ENCODE measurements around the gene ZNHIT2. TPM values are rescaled to one million over a fixed set of nuclear protein-coding genes. Genes with fewer than 3 reads are reported as not detected.

ZNHIT2 gene
- total and polyA plus RNA-seq, 10 of the 15 experiments (the other 5 are each of a cell fraction or from before 2014, with no cell fraction given): 0.24 to 20.4 (median 15.5) TPM; not detected in 1

DNA sequence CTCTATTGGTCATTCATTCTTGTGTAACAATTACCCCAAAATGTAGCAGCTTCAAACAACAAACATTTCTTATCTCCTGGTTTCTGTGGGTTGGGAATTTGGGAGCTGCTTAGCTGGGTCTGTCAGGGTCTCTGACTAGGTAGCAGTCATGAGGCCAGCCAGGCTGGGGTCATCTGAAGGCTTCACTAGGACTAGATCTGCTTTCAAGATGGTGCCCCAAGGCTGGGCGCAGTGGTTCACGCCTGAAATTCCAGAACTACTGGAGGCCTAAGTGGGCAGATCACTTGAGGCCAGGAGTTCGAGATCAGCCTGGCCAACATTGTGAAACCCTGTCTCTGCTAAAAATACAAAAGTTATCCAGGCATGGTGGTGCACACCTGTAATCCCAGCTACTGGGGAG is 39.4 kb upstream of the ZNHIT2 start:
- no peak overlapping the region for H2AFZ ChIP-seq (ENCODE audit: control insufficient read depth, low read depth, low read length)
- intact Hi-C loops (cut with micrococcal nuclease; ENCODE audit: unreplicated experiment) (no loop called here), in situ Hi-C loops (cut with MboI) (no loop called here)
- CTCF ChIA-PET: interaction anchor here (1.1 kb wide), 1 partner anchor 9 kb away, joined by 4 read pairs; no protein-coding TSS in a partner anchor
- no peak for TF ChIP-seq CHD4 (IDR thresholded peaks at IDR 0.05)
- TF ChIP-seq SPI1 (IDR thresholded peaks at IDR 0.05; ENCODE audit: borderline replicate concordance, insufficient read depth, low read depth, low read length): no peak
- TF ChIP-seq TAF1 (IDR thresholded peaks at IDR 0.05; ENCODE audit: borderline replicate concordance, low read depth, low read length): no peak
- TF ChIP-seq, protein P1, sequence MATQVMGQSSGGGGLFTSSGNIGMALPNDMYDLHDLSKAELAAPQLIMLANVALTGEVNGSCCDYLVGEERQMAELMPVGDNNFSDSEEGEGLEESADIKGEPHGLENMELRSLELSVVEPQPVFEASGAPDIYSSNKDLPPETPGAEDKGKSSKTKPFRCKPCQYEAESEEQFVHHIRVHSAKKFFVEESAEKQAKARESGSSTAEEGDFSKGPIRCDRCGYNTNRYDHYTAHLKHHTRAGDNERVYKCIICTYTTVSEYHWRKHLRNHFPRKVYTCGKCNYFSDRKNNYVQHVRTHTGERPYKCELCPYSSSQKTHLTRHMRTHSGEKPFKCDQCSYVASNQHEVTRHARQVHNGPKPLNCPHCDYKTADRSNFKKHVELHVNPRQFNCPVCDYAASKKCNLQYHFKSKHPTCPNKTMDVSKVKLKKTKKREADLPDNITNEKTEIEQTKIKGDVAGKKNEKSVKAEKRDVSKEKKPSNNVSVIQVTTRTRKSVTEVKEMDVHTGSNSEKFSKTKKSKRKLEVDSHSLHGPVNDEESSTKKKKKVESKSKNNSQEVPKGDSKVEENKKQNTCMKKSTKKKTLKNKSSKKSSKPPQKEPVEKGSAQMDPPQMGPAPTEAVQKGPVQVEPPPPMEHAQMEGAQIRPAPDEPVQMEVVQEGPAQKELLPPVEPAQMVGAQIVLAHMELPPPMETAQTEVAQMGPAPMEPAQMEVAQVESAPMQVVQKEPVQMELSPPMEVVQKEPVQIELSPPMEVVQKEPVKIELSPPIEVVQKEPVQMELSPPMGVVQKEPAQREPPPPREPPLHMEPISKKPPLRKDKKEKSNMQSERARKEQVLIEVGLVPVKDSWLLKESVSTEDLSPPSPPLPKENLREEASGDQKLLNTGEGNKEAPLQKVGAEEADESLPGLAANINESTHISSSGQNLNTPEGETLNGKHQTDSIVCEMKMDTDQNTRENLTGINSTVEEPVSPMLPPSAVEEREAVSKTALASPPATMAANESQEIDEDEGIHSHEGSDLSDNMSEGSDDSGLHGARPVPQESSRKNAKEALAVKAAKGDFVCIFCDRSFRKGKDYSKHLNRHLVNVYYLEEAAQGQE (IDR thresholded peaks at IDR 0.05; ENCODE audit: low read depth, low read length): no peak
- TF ChIP-seq KLF5 (IDR thresholded peaks at IDR 0.05; ENCODE audit: partially characterized antibody): no peak
- no peak for TF ChIP-seq NFYB (IDR thresholded peaks at IDR 0.05; ENCODE audit: insufficient read depth, low read depth, low read length)
- TF ChIP-seq RCOR1 (conservative IDR thresholded peaks at IDR 0.05; ENCODE audit: low read depth, low read length): no peak
- no peak for TF ChIP-seq ZNF622 (IDR thresholded peaks at IDR 0.05)
- no peak overlapping the region for H3K9ac ChIP-seq (ENCODE audit: control insufficient read depth, insufficient read depth, low read length)
- POLR2A ChIA-PET: interaction anchor here (0.7 to 1.4 kb wide), 2 partner anchors 16 to 22 kb away, joined by 3 to 4 read pairs; no protein-coding TSS in a partner anchor
- H3K9me3 ChIP-seq (replicated peaks; ENCODE audit: control insufficient read depth, insufficient read depth, low read length): no peaks in the 10 kb centered on the region
- WGBS (ENCODE audit: insufficient coverage, insufficient replicate concordance, low lambda C conversion rate, missing lambda C conversion rate): 93% methylated on average over 3 of the region's 3 CpGs
- H3K79me2 ChIP-seq (ENCODE audit: control insufficient read depth, insufficient read depth, low read length): no peaks in the 10 kb centered on the region
- RAD21 ChIA-PET (ENCODE audit: unreplicated experiment): no interaction called here
- DNase-seq (ENCODE audit: low read depth, low spot score) (no peak), FAIRE-seq (no peak), ATAC-seq (no peak)
- H3K4me1 ChIP-seq (ENCODE audit: control insufficient read depth, insufficient read depth, low read length): peaks cover 22% of the 10 kb centered on the region
- H4K20me1 ChIP-seq (ENCODE audit: control insufficient read depth, insufficient read depth): no peaks in the 10 kb centered on the region
- H3K36me3 ChIP-seq (ENCODE audit: control insufficient read depth in 2 of 2, insufficient read depth in 2 of 2, low read length in 1 of 2): no peaks in the 10 kb centered on the region
- H3K27ac ChIP-seq (ENCODE audit: control insufficient read depth, insufficient read depth): no peak overlapping the region
- H3K27me3 ChIP-seq (replicated peaks in 1 of 2; ENCODE audit: control insufficient read depth in 2 of 2, insufficient read depth in 2 of 2, low read length in 1 of 2): no peaks in the 10 kb centered on the region
- H3K4me3 ChIP-seq: no peak overlapping the region
- no peak overlapping the region for H3K4me2 ChIP-seq (ENCODE audit: control insufficient read depth, insufficient read depth)
- BruUV-seq (replicated peaks): no TSS peak
- SMC1A ChIA-PET (ENCODE audit: uncharacterized antibody, unreplicated experiment): interaction anchor here (1.3 kb wide), 1 partner anchor 21 kb away, joined by 7 read pairs; no protein-coding TSS in a partner anchor

Data from GM12878 (cell line).